GM12873 (cell line): ENCODE data around the gene WWTR1.

Experiments
- CTCF ChIP-seq: IDR thresholded peaks from 2 replicates; pipeline ENCODE4 v1.5.1; 2012; ENCODE audit warnings: low read depth, mild to moderate bottlenecking, moderate library complexity, low read length, control low read depth; ENCODE audit not compliant: insufficient read depth; ENCODE audit errors: missing control alignments

WWTR1 gene

GRCh38 chr3:149662240-149662887 is 4.5 kb upstream of the WWTR1 start:
- no peak for TF ChIP-seq CTCF

GRCh38 chr3:149660462-149660861 is 2.6 kb upstream of the WWTR1 start:
- TF ChIP-seq CTCF = no peak

- no peak for TF ChIP-seq CTCF
These were observed 1.1 kb upstream of the WWTR1 start for GRCh38 chr3:149658744-149659497.

GRCh38 chr3:149657321-149657925 is 402 bp downstream of the WWTR1 start:
- TF ChIP-seq CTCF = no peak

GRCh38 chr3:149655826-149656574 is 1.8 kb downstream of the WWTR1 start:
- TF ChIP-seq CTCF = no peak

- no peak for TF ChIP-seq CTCF
These were observed 3.6 kb downstream of the WWTR1 start for GRCh38 chr3:149654188-149654601.

- TF ChIP-seq CTCF = no peak
These were observed 4.3 kb downstream of the WWTR1 start for GRCh38 chr3:149653564-149653963.
